ENCODE results near the gene CD48. TPM values are rescaled to one million over a fixed set of nuclear protein-coding genes. Genes with fewer than 3 reads are reported as not detected.

The CD48 gene
- total RNA-seq, 1 donor = not detected

DNA sequence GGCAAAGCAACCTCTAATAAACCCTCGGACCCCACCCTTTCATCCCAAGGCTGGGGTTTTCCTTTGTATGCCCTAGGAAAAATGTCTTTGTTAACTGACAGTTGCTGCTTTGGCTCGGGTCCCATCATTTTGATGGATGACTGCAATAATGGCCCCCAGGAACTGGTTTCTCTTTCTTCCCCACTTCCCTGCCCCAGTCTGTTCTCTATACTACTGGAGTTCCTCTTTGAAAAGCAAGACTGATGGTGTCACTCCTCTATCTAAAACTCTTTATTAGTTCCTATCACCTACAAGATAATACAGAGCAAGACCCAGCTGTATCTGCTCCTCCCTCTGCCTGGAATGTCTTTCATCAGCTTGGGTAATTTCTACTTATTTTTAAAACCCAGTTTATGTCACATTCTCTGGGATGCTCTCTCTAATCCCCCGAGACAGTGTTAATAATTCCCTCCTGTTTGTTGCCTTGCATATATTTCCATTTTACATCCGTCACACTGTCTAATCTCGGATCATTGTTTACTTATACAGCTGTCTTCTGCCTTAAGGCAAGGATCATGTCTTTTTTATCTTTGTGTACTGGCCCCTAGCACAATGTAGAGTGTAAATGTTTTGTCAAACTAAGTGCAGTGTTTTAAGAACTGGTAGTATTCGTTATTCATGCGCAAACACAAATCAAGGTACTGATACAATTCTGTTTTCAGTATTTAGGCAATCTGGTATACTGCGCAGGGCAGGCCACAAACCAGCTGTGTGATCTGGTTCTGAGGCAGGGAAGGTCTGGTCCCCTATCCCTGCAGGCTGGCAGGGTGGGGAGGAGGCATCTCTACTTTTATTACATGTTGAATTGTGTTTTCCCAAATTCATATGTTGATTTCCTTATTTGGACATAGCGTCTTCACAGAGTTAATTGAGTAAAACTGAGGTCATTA, 80.8 kb downstream of the CD48 start:
- TF ChIP-seq, protein P1, sequence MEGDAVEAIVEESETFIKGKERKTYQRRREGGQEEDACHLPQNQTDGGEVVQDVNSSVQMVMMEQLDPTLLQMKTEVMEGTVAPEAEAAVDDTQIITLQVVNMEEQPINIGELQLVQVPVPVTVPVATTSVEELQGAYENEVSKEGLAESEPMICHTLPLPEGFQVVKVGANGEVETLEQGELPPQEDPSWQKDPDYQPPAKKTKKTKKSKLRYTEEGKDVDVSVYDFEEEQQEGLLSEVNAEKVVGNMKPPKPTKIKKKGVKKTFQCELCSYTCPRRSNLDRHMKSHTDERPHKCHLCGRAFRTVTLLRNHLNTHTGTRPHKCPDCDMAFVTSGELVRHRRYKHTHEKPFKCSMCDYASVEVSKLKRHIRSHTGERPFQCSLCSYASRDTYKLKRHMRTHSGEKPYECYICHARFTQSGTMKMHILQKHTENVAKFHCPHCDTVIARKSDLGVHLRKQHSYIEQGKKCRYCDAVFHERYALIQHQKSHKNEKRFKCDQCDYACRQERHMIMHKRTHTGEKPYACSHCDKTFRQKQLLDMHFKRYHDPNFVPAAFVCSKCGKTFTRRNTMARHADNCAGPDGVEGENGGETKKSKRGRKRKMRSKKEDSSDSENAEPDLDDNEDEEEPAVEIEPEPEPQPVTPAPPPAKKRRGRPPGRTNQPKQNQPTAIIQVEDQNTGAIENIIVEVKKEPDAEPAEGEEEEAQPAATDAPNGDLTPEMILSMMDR (IDR thresholded peaks at IDR 0.05; ENCODE audit: insufficient read depth, low read depth, low read length) = no peak
- no peak overlapping the region for H3K4me3 ChIP-seq (ENCODE audit: low read depth, low read length)
- peak; percentile 9 for DNase-seq (ENCODE audit: low read depth)

DNA sequence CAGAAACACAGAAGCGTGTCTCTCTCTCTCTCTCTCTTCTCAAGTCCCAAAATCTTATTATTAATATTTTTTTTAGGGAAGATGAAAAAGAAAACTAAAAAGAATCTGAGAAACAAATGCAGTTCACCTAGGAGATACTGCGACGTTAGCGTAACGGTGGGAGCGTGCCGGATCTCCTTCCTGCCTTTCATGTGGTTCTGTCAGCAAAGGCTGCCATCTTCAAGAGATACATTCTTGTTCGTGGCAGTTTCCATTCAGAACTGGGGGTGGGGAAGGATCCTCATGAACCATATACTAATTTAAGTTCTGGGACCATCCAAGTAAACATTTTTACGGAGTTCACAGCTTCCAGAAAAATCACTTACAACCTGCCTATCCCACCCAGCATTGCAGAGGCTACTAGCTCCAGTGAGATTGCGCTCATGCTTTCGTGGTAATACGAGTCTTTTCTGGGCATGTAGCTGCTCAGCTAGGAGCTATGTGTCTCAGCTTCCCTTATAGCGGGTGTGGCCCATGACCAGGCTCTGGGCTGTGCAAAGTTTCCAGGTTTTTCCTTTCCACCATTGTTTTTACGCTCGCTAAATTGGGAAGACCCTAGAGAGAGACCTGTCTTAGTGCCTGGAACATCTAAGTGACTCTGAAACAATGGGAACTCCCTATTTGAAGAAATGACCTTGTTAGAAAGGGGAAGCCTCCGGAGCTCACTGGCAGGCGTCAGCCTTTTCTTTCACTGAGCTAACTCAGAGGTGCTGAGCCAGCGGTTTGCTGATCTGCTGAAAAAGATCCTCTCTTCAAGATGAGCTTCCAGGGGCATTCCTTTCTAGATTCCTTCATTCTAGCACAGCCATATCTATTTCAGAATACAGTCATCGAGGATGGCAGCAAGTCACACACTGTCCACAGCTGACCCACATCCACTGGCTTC, 82.1 kb downstream of the CD48 start:
- TF ChIP-seq, protein P1 (IDR thresholded peaks at IDR 0.05; ENCODE audit: insufficient read depth, low read depth, low read length) = no peak
- H3K4me3 ChIP-seq (ENCODE audit: low read depth, low read length) = no peak overlapping the region
- DNase-seq (ENCODE audit: low read depth) = no peak

DNA sequence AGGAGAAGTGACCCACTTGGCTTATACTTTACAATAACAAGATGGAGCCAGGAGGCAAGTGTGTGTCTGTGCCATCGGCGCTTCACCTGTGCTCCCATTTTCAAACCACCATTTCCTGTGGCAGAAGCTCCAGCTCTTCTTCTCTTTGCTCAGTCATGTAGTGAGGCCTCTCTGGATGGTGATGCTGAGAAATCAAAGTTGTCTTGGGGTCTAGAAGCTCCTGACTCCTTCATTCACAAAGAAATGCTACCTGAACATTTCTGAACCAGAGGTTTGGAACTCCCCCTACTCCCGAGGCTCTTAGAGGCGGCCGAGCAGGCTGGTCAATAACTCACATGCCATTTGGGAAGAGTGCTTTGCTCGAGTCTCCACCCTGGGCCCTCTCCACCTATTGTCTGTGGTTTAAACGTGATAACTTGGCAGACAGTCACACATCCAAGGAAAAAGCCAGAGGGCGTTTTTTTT, 82.8 kb downstream of the CD48 start:
- TF ChIP-seq, protein P1 (IDR thresholded peaks at IDR 0.05; ENCODE audit: insufficient read depth, low read depth, low read length) = no peak
- H3K4me3 ChIP-seq (ENCODE audit: low read depth, low read length) = no peak overlapping the region
- DNase-seq (ENCODE audit: low read depth) = no peak

Other genes with a start within 250 kb of the CD48 start
- gene SLAMF6, start 188.6 kb downstream of the CD48 start, total RNA-seq = not detected in 2 replicates
- gene CD84, start 132.3 kb downstream of the CD48 start, total RNA-seq = not detected in 2 replicates
- gene SLAMF1, start 64.8 kb downstream of the CD48 start, total RNA-seq = not detected in 2 replicates
- gene SLAMF7, start 27.4 kb upstream of the CD48 start, total RNA-seq = not detected in 2 replicates
- gene LY9, start 84.4 kb upstream of the CD48 start, total RNA-seq = under 0.01 TPM in 1 of 2 replicates, not detected in the other
- not detected in 2 replicates for gene CD244, start 151.1 kb upstream of the CD48 start, total RNA-seq
- gene ITLN1, start 173.4 kb upstream of the CD48 start, total RNA-seq = not detected in 2 replicates
- not detected in 2 replicates for gene ITLN2, start 243.0 kb upstream of the CD48 start, total RNA-seq